Fibroblast of pulmonary artery (primary cell): ENCODE measurements around the gene LSM7.

ENCODE experiments used
- DNase-seq: peaks from one replicate; pipeline ENCODE4 v3.0.0-alpha.2; 2010; ENCODE audit warnings: low read depth
- H3K4me3 ChIP-seq: replicated peaks from 2 replicates; pipeline ENCODE4 v1.5.1; 2011; ENCODE audit warnings: low read depth, mild to moderate bottlenecking, control low read depth, low read length, moderate library complexity
- CTCF ChIP-seq: IDR thresholded peaks from 2 replicates; pipeline ENCODE4 v1.5.1; 2011; ENCODE audit warnings: mild to moderate bottlenecking, control low read depth, low read length, inconsistent platforms; ENCODE audit errors: missing control alignments

The LSM7 gene

GRCh38 chr19:2365201-2365970, 37.0 kb upstream of the LSM7 start:
- no peak for DNase-seq
- no peak for TF ChIP-seq CTCF
- no peak overlapping the region for H3K4me3 ChIP-seq

- no peak for DNase-seq
- no peak overlapping the region for H3K4me3 ChIP-seq
- TF ChIP-seq CTCF = no peak
These were observed 35.0 kb upstream of the LSM7 start for GRCh38 chr19:2363419-2363818.

GRCh38 chr19:2362970-2363300, 34.5 kb upstream of the LSM7 start:
- no peak overlapping the region for H3K4me3 ChIP-seq
- no peak for TF ChIP-seq CTCF
- no peak for DNase-seq

- no peak for TF ChIP-seq CTCF
- H3K4me3 ChIP-seq = no peak overlapping the region
- no peak for DNase-seq
These were observed 33.9 kb upstream of the LSM7 start for GRCh38 chr19:2362046-2362969.

- no peak for DNase-seq
- no peak for TF ChIP-seq CTCF
- H3K4me3 ChIP-seq = no peak overlapping the region
These were observed 33.1 kb upstream of the LSM7 start for GRCh38 chr19:2361246-2362045.

GRCh38 chr19:2360833-2361232, 32.4 kb upstream of the LSM7 start:
- DNase-seq = no peak
- no peak for TF ChIP-seq CTCF
- no peak overlapping the region for H3K4me3 ChIP-seq
